HL-60 (cell line): ENCODE results near the gene MAS1L.

ENCODE experiments used
- DNase-seq, 2 experiments: peaks; one replicate each; pipeline ENCODE4 v3.0.0-alpha.2; 2010 to 2020; ENCODE audit warnings: low read depth in 1 of 2, low spot score in 1 of 2
- H3K27ac ChIP-seq: fragments of 250-450 bp; sonication (Bioruptor Pico); replicated peaks from 2 replicates; pipeline ENCODE4 v1.5.1; 2020; ENCODE audit warnings: mild to moderate bottlenecking, moderate library complexity
- H3K27me3 ChIP-seq: fragments of 250-450 bp; sonication (Bioruptor Pico); 2 replicates; pipeline ENCODE4 v1.5.1; 2021; ENCODE audit warnings: mild to moderate bottlenecking, moderate library complexity; ENCODE audit not compliant: insufficient read depth, poor library complexity, severe bottlenecking
- H3K4me3 ChIP-seq: replicated peaks from 2 replicates; pipeline ENCODE4 v1.5.1; 2011; ENCODE audit warnings: mild to moderate bottlenecking, control low read depth, low read length; ENCODE audit not compliant: insufficient read depth
- CTCF ChIP-seq: IDR thresholded peaks from one replicate; pipeline ENCODE4 v1.5.1; 2011; ENCODE audit warnings: low read length, control low read depth, inconsistent platforms; ENCODE audit not compliant: insufficient read depth
- GABPA ChIP-seq: IDR thresholded peaks from 2 replicates; pipeline ENCODE4 v1.6.1; 2012; ENCODE audit warnings: low read depth
- POLR2AphosphoS5 ChIP-seq: IDR thresholded peaks from 2 replicates; pipeline ENCODE4 v1.6.1; 2012; ENCODE audit warnings: low read depth
- REST ChIP-seq: IDR thresholded peaks from 2 replicates; pipeline ENCODE4 v1.6.1; 2012; ENCODE audit warnings: low read depth; ENCODE audit not compliant: insufficient replicate concordance
- SPI1 ChIP-seq: IDR thresholded peaks from 2 replicates; pipeline ENCODE4 v1.6.1; 2012; ENCODE audit warnings: low read depth, mild to moderate bottlenecking, borderline replicate concordance

The MAS1L gene

GRCh38 chr6:29516108-29516507 lies 28.4 kb upstream of the MAS1L start:
- no peak overlapping the region for H3K4me3 ChIP-seq
- DNase-seq = no peak
- H3K27ac ChIP-seq = no peak overlapping the region
- H3K27me3 ChIP-seq = no peaks in the 10 kb centered on the region
- TF ChIP-seq REST (no peak), GABPA (no peak), SPI1 (no peak), POLR2AphosphoS5 (no peak), CTCF (no peak)

GRCh38 chr6:29510746-29511300 lies 23.1 kb upstream of the MAS1L start:
- Histone ChIP-seq H3K4me3 (no peak overlapping the region), H3K27ac (no peak overlapping the region), H3K27me3 (no peaks in the 10 kb centered on the region)
- TF ChIP-seq SPI1 (no peak), REST (no peak), POLR2AphosphoS5 (no peak), CTCF (no peak), GABPA (no peak)
- DNase-seq = no peak

GRCh38 chr6:29510202-29510601 lies 22.4 kb upstream of the MAS1L start:
- H3K27me3 ChIP-seq = no peaks in the 10 kb centered on the region
- no peak for DNase-seq
- no peak for TF ChIP-seq POLR2AphosphoS5
- TF ChIP-seq SPI1 = no peak
- no peak for TF ChIP-seq CTCF
- TF ChIP-seq GABPA = no peak
- no peak for TF ChIP-seq REST
- no peak overlapping the region for H3K4me3 ChIP-seq
- no peak overlapping the region for H3K27ac ChIP-seq
